PC-3 (cell line): Measurements from ENCODE around the gene COL4A1. TPM values are rescaled to one million over a fixed set of nuclear protein-coding genes. Genes with fewer than 3 reads are reported as not detected.

Experiments used
- ATAC-seq: fragments of 200-7000 bp; cut with Tn5 transposase; 2 replicates; pipeline ENCODE4 v1.9.1; 2020; ENCODE audit warnings: mild to moderate bottlenecking, moderate library complexity
- BruUV-seq: library from RNA; stranded (reverse); fragments of 400-500 nt; replicated peaks from 2 replicates; lab custom pipeline; 2021; lab: Mats Ljungman, UMichigan
- CTCF ChIA-PET: fragments of 300-600 bp; sonication (Branson Sonifier 250); formaldehyde crosslinking; loops from one replicate; lab custom pipeline; 2022; ENCODE audit warnings: antibody characterized with exemption; lab: Charles Lee
- POLR2A ChIA-PET: fragments of 300-600 bp; sonication (Branson Sonifier 250); formaldehyde crosslinking; loops from one replicate; lab custom pipeline; 2022; ENCODE audit warnings: antibody characterized with exemption; ENCODE audit not compliant: unreplicated experiment; lab: Charles Lee
- DNase-seq: peaks from one replicate; pipeline ENCODE4 v3.0.0-alpha.2; 2015
- H2AFZ ChIP-seq: fragments of 300-600 bp; sonication (generic); 2 replicates; pipeline ENCODE4 v1.6.0; 2016; ENCODE audit warnings: antibody characterized with exemption, low read length
- H3F3A ChIP-seq: fragments of 300-600 bp; sonication (generic); one replicate; pipeline ENCODE4 v1.6.0; 2017; ENCODE audit warnings: antibody characterized with exemption, low read length, control low read depth, mild to moderate bottlenecking; ENCODE audit not compliant: unreplicated experiment
- H3K27ac ChIP-seq: fragments of 300-600 bp; sonication (generic); 2 replicates; pipeline ENCODE4 v1.5.1; 2016; ENCODE audit warnings: mild to moderate bottlenecking, low read length
- H3K27me3 ChIP-seq: fragments of 300-600 bp; sonication (generic); 2 replicates; pipeline ENCODE4 v1.6.1; 2016; ENCODE audit warnings: low read length, mixed read lengths
- H3K36me3 ChIP-seq: fragments of 300-600 bp; sonication (generic); 2 replicates; pipeline ENCODE4 v1.6.1; 2016; ENCODE audit warnings: low read depth, mixed run types, low read length, mixed read lengths
- H3K4me1 ChIP-seq: fragments of 300-600 bp; sonication (generic); 2 replicates; pipeline ENCODE4 v1.5.1; 2016; ENCODE audit warnings: low read length; ENCODE audit not compliant: insufficient read depth
- H3K4me2 ChIP-seq: fragments of 300-600 bp; sonication (generic); 2 replicates; pipeline ENCODE4 v1.6.0; 2016; ENCODE audit warnings: low read length
- H3K4me3 ChIP-seq: fragments of 300-600 bp; sonication (generic); 2 replicates; pipeline ENCODE4 v1.5.1; 2016; ENCODE audit warnings: mild to moderate bottlenecking, low read length, mixed read lengths
- H3K79me2 ChIP-seq: fragments of 300-600 bp; sonication (generic); 2 replicates; pipeline ENCODE4 v1.6.1; 2017; ENCODE audit warnings: low read length, mixed read lengths
- H3K9ac ChIP-seq: fragments of 300-600 bp; sonication (generic); 2 replicates; pipeline ENCODE4 v1.6.0; 2016; ENCODE audit warnings: mild to moderate bottlenecking, low read length
- H3K9me2 ChIP-seq: fragments of 300-600 bp; sonication (generic); replicated peaks from 2 replicates; pipeline ENCODE4 v1.6.1; 2016; ENCODE audit warnings: mixed run types, low read length, mixed read lengths
- H3K9me3 ChIP-seq: fragments of 300-600 bp; sonication (generic); 2 replicates; pipeline ENCODE4 v1.6.1; 2016; ENCODE audit warnings: low read length, mixed read lengths
- H4K20me1 ChIP-seq: fragments of 300-600 bp; sonication (generic); 2 replicates; pipeline ENCODE4 v1.6.1; 2016; ENCODE audit warnings: low read length, mixed read lengths
- EZH2 ChIP-seq: fragments of 300-600 bp; sonication (generic); IDR thresholded peaks from one replicate; pipeline ENCODE4 v1.6.1; 2017; ENCODE audit warnings: antibody characterized with exemption, mild to moderate bottlenecking, low read length; ENCODE audit not compliant: unreplicated experiment
- EZH2phosphoT487 ChIP-seq: fragments of 300-600 bp; sonication (generic); IDR thresholded peaks from 2 replicates; pipeline ENCODE4 v1.6.1; 2018; ENCODE audit warnings: mild to moderate bottlenecking, antibody characterized with exemption, low read length, borderline replicate concordance
- intact Hi-C: fragments of 100-400 bp; cut with micrococcal nuclease; formaldehyde crosslinking; loops from 2 replicates; pipeline ENCODE4 v1.9.0; 2023
- total RNA-seq: library from RNA; depleted of rRNA; stranded (reverse); fragments of >200 nt; gene quantifications from 2 replicates; pipeline ENCODE4 v1.2.3, GENCODE V29; 2014
- TF ChIP-seq, protein P1 (sequence below): fragments of 300-600 bp; sonication (generic); conservative IDR thresholded peaks from 2 replicates; pipeline ENCODE4 v1.5.1; 2017; ENCODE audit warnings: antibody characterized with exemption, low read depth, mild to moderate bottlenecking, low read length

The COL4A1 gene
- total RNA-seq, 1 experiment from 2014 or later, result 48.7 TPM

DNA sequence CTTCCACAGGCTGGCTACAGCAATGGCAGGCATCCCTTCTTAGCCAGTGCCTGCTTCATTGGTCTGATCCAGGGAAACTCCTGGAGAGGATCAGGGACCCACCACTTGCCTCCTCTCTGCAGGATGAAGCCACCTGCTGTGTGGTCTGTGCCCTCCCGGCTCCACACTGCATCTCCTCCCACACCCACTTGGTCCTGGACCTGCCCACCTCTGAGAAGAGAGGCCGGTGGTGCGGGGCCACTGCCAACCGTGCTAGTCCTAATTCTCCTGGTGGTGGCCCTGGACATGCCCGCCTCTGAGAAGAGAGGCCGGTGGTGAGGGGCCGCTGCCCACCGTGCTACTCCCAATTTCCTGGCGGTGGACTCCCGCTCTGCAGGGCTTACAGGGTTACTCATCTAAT, 98.8 kb downstream of the COL4A1 start:
- H3K27ac ChIP-seq, result no peak overlapping the region
- no peak for ATAC-seq
- no peaks in the 10 kb centered on the region for H4K20me1 ChIP-seq
- H3K4me1 ChIP-seq, result no peaks in the 10 kb centered on the region
- BruUV-seq, result no TSS peak
- intact Hi-C loops, result no loop called here
- H3K4me2 ChIP-seq, result no peak overlapping the region
- CTCF ChIA-PET, result no interaction called here
- TF ChIP-seq EZH2phosphoT487, result no peak
- TF ChIP-seq EZH2, result no peak
- TF ChIP-seq, protein P1, sequence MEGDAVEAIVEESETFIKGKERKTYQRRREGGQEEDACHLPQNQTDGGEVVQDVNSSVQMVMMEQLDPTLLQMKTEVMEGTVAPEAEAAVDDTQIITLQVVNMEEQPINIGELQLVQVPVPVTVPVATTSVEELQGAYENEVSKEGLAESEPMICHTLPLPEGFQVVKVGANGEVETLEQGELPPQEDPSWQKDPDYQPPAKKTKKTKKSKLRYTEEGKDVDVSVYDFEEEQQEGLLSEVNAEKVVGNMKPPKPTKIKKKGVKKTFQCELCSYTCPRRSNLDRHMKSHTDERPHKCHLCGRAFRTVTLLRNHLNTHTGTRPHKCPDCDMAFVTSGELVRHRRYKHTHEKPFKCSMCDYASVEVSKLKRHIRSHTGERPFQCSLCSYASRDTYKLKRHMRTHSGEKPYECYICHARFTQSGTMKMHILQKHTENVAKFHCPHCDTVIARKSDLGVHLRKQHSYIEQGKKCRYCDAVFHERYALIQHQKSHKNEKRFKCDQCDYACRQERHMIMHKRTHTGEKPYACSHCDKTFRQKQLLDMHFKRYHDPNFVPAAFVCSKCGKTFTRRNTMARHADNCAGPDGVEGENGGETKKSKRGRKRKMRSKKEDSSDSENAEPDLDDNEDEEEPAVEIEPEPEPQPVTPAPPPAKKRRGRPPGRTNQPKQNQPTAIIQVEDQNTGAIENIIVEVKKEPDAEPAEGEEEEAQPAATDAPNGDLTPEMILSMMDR, result no peak
- no peak overlapping the region for H3K9ac ChIP-seq
- no peak overlapping the region for H2AFZ ChIP-seq
- H3F3A ChIP-seq, result no peaks in the 10 kb centered on the region
- POLR2A ChIA-PET, result no interaction called here
- H3K9me3 ChIP-seq, result no peaks in the 10 kb centered on the region
- no peak overlapping the region for H3K4me3 ChIP-seq
- H3K36me3 ChIP-seq, result no peaks in the 10 kb centered on the region
- DNase-seq, result no peak
- no peaks in the 10 kb centered on the region for H3K79me2 ChIP-seq
- H3K9me2 ChIP-seq, result no peaks in the 10 kb centered on the region
- no peaks in the 10 kb centered on the region for H3K27me3 ChIP-seq

DNA sequence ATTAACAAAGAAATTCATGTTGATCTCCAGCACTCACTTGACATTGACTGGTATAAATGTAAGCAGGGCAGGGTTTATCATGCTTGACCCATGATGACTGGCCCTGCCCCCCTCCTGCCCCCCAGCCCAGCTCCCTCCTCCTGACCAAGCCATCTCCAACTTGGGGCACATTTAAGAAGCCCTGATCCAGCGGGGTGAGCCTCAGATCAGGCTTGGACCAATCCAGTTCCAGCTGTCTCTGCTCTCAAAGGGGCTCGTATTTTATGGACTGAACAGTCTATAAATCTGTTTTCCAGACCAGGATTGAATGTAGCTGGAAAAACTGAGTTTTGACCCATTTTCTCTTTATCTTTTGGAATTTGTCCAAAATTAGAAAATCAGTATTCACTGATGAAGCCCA, 100.0 kb downstream of the COL4A1 start:
- BruUV-seq, result no TSS peak
- POLR2A ChIA-PET, result interaction anchor here (0.6 kb wide), 1 partner anchor 341 kb away, joined by 3 read pairs; no protein-coding TSS in a partner anchor
- Histone ChIP-seq H3K79me2 (no peaks in the 10 kb centered on the region), H3K27ac (no peak overlapping the region), H3K4me3 (no peak overlapping the region), H2AFZ (no peak overlapping the region), H3K9me3 (no peaks in the 10 kb centered on the region), H4K20me1 (no peaks in the 10 kb centered on the region), H3K4me2 (no peak overlapping the region), H3K4me1 (no peaks in the 10 kb centered on the region), H3K27me3 (no peaks in the 10 kb centered on the region), H3K36me3 (no peaks in the 10 kb centered on the region), H3K9ac (no peak overlapping the region), H3K9me2 (no peaks in the 10 kb centered on the region), H3F3A (no peaks in the 10 kb centered on the region)
- intact Hi-C loops, result no loop called here
- DNase-seq, result no peak
- CTCF ChIA-PET, result no interaction called here
- ATAC-seq, result no peak
- TF ChIP-seq EZH2phosphoT487, result no peak
- TF ChIP-seq, protein P1, result no peak
- no peak for TF ChIP-seq EZH2

DNA sequence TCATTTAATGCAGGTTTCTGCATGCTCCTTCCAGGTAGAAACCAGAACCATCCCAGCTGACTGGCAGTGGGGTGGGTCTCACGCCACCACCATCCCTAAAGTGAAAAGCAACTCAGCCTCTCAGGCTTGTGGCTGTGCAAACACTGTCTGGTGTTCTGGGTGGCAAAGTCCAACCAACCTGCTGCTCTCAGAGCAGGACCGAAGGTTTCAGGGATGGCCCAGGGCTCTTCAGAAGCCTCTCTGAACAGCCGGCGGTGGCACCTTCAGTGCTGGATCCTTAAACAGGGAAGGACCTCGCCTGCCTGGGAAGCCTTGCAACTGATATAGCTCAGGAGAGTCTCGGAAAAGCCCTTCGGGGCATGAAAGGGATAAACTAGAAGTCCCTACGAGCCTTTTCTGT, 100.8 kb downstream of the COL4A1 start:
- Histone ChIP-seq H3K9me3 (no peaks in the 10 kb centered on the region), H3K36me3 (no peaks in the 10 kb centered on the region), H3K9me2 (no peaks in the 10 kb centered on the region), H3K79me2 (no peaks in the 10 kb centered on the region), H3K4me1 (no peaks in the 10 kb centered on the region), H3K4me2 (no peak overlapping the region), H3F3A (no peaks in the 10 kb centered on the region), H3K27me3 (no peaks in the 10 kb centered on the region), H2AFZ (no peak overlapping the region), H4K20me1 (no peaks in the 10 kb centered on the region), H3K27ac (no peak overlapping the region), H3K4me3 (no peak overlapping the region), H3K9ac (no peak overlapping the region)
- BruUV-seq, result no TSS peak
- intact Hi-C loops, result no loop called here
- DNase-seq (no peak), ATAC-seq (no peak)
- ChIA-PET CTCF (no interaction called here), POLR2A (no interaction called here)
- TF ChIP-seq, protein P1, result no peak
- no peak for TF ChIP-seq EZH2
- no peak for TF ChIP-seq EZH2phosphoT487
